ENCODE measurements around the gene TEKT5.

The TEKT5 gene

GRCh38 chr16:10607157-10607556, 87.6 kb downstream of the TEKT5 start:
- no peak for DNase-seq

GRCh38 chr16:10606607-10607006, 88.1 kb downstream of the TEKT5 start:
- DNase-seq: no peak

- no peak for DNase-seq
These were observed 89.1 kb downstream of the TEKT5 start for GRCh38 chr16:10605636-10606035.

- no peak for DNase-seq
These were observed 93.0 kb downstream of the TEKT5 start for GRCh38 chr16:10601444-10602408.

- DNase-seq: no peak
These were observed 93.8 kb downstream of the TEKT5 start for GRCh38 chr16:10600782-10601443.

- no peak for DNase-seq
These were observed 95.1 kb downstream of the TEKT5 start for GRCh38 chr16:10599626-10600025.

- DNase-seq: no peak
These were observed 96.6 kb downstream of the TEKT5 start for GRCh38 chr16:10598157-10598556.

- DNase-seq: no peak
These were observed 97.5 kb downstream of the TEKT5 start for GRCh38 chr16:10597187-10597601.

GRCh38 chr16:10594312-10594950, 100.3 kb downstream of the TEKT5 start:
- DNase-seq: no peak

GRCh38 chr16:10592611-10593010, 102.1 kb downstream of the TEKT5 start:
- DNase-seq: no peak

- DNase-seq: no peak
These were observed 104.4 kb downstream of the TEKT5 start for GRCh38 chr16:10590342-10590741.

- DNase-seq: no peak
These were observed 105.6 kb downstream of the TEKT5 start for GRCh38 chr16:10589109-10589508.

- DNase-seq: no peak
These were observed 107.1 kb downstream of the TEKT5 start for GRCh38 chr16:10587622-10588021.

- no peak for DNase-seq
These were observed 109.7 kb downstream of the TEKT5 start for GRCh38 chr16:10584981-10585438.

GRCh38 chr16:10583269-10583668, 111.5 kb downstream of the TEKT5 start:
- DNase-seq: no peak

GRCh38 chr16:10581507-10581906, 113.2 kb downstream of the TEKT5 start:
- no peak for DNase-seq

- DNase-seq: no peak
These were observed 113.9 kb downstream of the TEKT5 start for GRCh38 chr16:10580883-10581247.

- DNase-seq: no peak
These were observed 114.5 kb downstream of the TEKT5 start, which contains the start of gene EMP2 for GRCh38 chr16:10579965-10580882. Gene EMP2, minus strand, starts transcription at chr16:10580598. Its CDS starts 32,981 bp downstream, at chr16:10547617.

- no peak for DNase-seq
These were observed 115.2 kb downstream of the TEKT5 start for GRCh38 chr16:10579575-10579964.

- no peak for DNase-seq
These were observed 116.0 kb downstream of the TEKT5 start for GRCh38 chr16:10578474-10579316.
